AG04450 (cell line): Measurements from ENCODE around the gene METRN. TPM values are rescaled to one million over a fixed set of nuclear protein-coding genes. Genes with fewer than 3 reads are reported as not detected.

ENCODE experiments used
- CTCF ChIA-PET: fragments of 300-600, 350-600 bp; formaldehyde crosslinking; extraction: SDS; loops from one replicate; lab custom pipeline; 2022; ENCODE audit warnings: antibody characterized with exemption, inconsistent platforms; lab: Charles Lee
- POLR2A ChIA-PET: fragments of 350-600 bp; formaldehyde crosslinking; extraction: SDS; loops from one replicate; lab custom pipeline; 2021; ENCODE audit warnings: antibody characterized with exemption, inconsistent platforms; lab: Yijun Ruan, JAX
- DNase-seq: peaks from one replicate; pipeline ENCODE4 v3.0.0-alpha.2; 2011; ENCODE audit warnings: low read depth, low spot score
- H3K27ac ChIP-seq: one replicate; pipeline ENCODE4 v1.5.1; 2012; ENCODE audit warnings: low read depth, low read length, control low read depth
- H3K27me3 ChIP-seq: one replicate; pipeline ENCODE4 v1.6.0; 2012; ENCODE audit warnings: low read length; ENCODE audit not compliant: control insufficient read depth, insufficient read depth
- H3K4me3 ChIP-seq: 2 replicates; pipeline ENCODE4 v1.5.1; 2011; ENCODE audit warnings: mild to moderate bottlenecking, low read depth, low read length, control low read depth
- H3K9me3 ChIP-seq: 2 replicates; pipeline ENCODE4 v1.5.1; 2012; ENCODE audit warnings: low read length; ENCODE audit not compliant: control insufficient read depth, insufficient read depth
- polyA plus RNA-seq: library from polyadenylated mRNA; depleted of rRNA; stranded (reverse); fragments of >200 nt; gene quantifications from 2 replicates; pipeline ENCODE4 v1.2.3, GENCODE V29; 2011
- TF ChIP-seq, protein P1 (sequence below): IDR thresholded peaks from 2 replicates; pipeline ENCODE4 v1.5.1; 2011; ENCODE audit warnings: low read depth, low read length, control low read depth, inconsistent platforms

The METRN gene
- polyA plus RNA-seq, 1 experiment, result 20.0 TPM

DNA sequence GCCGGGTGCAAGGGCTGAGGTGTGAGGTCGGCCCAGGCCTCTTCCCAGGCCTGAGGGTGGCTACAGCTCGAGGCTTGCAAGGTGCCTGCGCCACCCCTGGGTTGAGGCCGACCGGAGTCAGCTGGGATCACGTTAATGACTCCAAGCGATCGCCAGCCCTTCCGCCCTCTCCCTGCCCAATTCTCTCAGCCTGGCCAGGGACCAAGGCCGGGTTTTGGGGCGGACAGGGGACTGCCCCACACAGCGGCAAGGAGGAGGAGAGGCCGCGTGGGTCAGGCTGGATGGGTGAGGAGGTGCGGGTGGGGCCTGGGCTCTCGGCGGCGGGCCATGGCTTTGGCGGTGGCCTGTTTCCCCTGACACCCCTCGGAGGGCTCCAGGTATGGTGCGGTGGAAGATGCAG lies 21.6 kb upstream of the METRN start:
- ChIA-PET CTCF (no interaction called here), POLR2A (no interaction called here)
- H3K27ac ChIP-seq, result no peak overlapping the region

GRCh38 chr16:693766-694165 lies 21.2 kb upstream of the METRN start:
- no peak for DNase-seq
- TF ChIP-seq, protein P1, sequence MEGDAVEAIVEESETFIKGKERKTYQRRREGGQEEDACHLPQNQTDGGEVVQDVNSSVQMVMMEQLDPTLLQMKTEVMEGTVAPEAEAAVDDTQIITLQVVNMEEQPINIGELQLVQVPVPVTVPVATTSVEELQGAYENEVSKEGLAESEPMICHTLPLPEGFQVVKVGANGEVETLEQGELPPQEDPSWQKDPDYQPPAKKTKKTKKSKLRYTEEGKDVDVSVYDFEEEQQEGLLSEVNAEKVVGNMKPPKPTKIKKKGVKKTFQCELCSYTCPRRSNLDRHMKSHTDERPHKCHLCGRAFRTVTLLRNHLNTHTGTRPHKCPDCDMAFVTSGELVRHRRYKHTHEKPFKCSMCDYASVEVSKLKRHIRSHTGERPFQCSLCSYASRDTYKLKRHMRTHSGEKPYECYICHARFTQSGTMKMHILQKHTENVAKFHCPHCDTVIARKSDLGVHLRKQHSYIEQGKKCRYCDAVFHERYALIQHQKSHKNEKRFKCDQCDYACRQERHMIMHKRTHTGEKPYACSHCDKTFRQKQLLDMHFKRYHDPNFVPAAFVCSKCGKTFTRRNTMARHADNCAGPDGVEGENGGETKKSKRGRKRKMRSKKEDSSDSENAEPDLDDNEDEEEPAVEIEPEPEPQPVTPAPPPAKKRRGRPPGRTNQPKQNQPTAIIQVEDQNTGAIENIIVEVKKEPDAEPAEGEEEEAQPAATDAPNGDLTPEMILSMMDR, result no peak
- ChIA-PET POLR2A (no interaction called here), CTCF (no interaction called here)
- Histone ChIP-seq H3K4me3 (no peak overlapping the region), H3K9me3 (peaks cover 3% of the 10 kb centered on the region; the same call in 1 of the 2 replicates), H3K27ac (no peak overlapping the region), H3K27me3 (peaks cover 36% of the 10 kb centered on the region)

More for the DNA sequence above, 21.6 kb upstream of the METRN start:
- Histone ChIP-seq H3K9me3 (peaks cover 3% of the 10 kb centered on the region; the same call in 1 of the 2 replicates), H3K4me3 (no peak overlapping the region), H3K27me3 (peaks cover 36% of the 10 kb centered on the region)
- DNase-seq, result no peak
- TF ChIP-seq, protein P1, result no peak

DNA sequence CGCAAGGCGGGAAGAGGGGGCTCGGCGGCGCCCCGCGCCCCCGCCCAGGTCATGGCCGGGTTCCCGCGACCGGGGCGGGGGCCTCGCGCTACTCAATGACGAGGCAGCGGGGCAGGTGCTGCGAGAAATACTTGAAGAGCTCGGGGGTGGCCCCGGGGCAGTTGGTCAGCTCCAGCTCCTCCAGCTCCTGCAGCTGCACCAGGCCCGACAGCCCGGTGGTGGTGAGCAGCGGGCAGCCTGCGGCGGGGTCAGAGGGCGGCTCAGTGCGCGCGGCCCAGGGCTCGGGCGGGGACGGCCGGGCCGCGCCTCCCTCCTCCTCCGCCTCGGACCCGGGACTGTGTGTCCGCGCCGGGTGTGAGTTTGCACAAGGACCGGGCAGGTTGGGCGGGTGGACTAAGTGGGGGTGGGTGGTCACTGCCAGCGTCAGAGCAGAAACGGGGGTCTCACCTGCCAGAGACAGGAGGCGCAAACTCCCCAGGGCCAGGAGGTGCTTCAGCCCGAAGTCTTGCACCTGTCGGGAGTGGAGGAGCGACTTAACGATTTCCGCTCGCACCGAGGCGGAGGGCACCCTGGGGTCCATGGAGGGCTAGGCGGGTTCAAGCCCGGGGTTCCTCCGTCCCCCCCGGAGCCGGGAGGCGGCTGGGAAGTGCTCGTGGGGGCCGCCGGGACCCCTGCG lies 20.6 kb upstream of the METRN start:
- no peak overlapping the region for H3K4me3 ChIP-seq
- H3K27me3 ChIP-seq, result peaks cover 42% of the 10 kb centered on the region
- H3K27ac ChIP-seq, result no peak overlapping the region
- POLR2A ChIA-PET, result no interaction called here
- peaks cover 3% of the 10 kb centered on the region; the same call in 1 of the 2 replicates for H3K9me3 ChIP-seq
- TF ChIP-seq, protein P1, result no peak
- DNase-seq, result no peak
- CTCF ChIA-PET, result no interaction called here

GRCh38 chr16:694863-695354 lies 20.0 kb upstream of the METRN start:
- Histone ChIP-seq H3K27ac (no peak overlapping the region), H3K27me3 (peaks cover 42% of the 10 kb centered on the region), H3K4me3 (no peak overlapping the region), H3K9me3 (peaks cover 3% of the 10 kb centered on the region; the same call in 1 of the 2 replicates)
- TF ChIP-seq, protein P1, result no peak
- POLR2A ChIA-PET, result no interaction called here
- CTCF ChIA-PET, result no interaction called here
- no peak for DNase-seq

DNA sequence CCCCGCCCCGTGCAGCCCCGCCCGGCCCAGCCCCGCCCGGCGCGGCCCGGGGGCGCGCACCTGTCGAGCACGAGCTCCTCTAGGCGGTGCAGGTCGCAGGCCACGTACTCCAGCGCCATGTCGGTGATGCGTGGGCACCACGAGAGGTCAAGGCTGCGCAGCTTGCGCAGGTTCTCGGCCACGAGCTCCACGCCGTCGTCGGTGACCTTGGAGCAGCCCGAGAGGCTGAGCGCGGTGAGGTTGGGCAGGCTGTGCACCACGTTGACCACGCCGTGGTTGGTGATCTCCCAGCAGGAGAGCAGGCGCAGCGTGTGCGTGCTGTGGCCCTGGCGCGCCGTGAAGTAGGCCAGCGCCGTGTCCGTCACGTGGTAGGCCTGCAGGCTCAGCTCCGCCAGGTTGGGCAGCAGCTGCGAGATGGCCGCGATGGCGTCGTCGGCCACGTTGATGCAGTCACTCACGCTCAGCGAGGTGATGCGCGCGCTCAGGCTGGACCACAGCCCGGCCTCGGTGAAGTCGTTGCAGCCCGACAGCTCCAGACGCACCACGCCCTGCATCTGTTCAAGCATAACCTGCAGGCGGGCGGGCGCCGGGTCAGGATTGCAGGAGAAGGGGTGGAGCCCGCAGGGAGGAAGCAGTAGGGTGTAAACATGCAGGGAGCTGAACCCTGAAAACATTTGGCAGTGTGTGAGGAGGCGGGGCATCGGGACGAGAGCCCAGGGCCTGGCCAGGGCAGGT lies 19.4 kb upstream of the METRN start:
- no peak overlapping the region for H3K4me3 ChIP-seq
- no peak for DNase-seq
- H3K27ac ChIP-seq, result no peak overlapping the region
- H3K9me3 ChIP-seq, result peaks cover 3% of the 10 kb centered on the region; the same call in 1 of the 2 replicates
- CTCF ChIA-PET, result interaction anchor here (0.5 kb wide), 1 partner anchor 53 kb away, joined by 6 read pairs; no protein-coding TSS in a partner anchor
- H3K27me3 ChIP-seq, result peaks cover 44% of the 10 kb centered on the region
- POLR2A ChIA-PET, result no interaction called here
- TF ChIP-seq, protein P1, result no peak
